Right lobe of liver (tissue), 6 donors: ENCODE data around the gene VWA8. TPM values are rescaled to one million over a fixed set of nuclear protein-coding genes. Genes with fewer than 3 reads are reported as not detected.

Experiments used
- ATAC-seq, 4 donors: fragments of 200-7000 bp; cut with Tn5 transposase; one replicate each; pipeline ENCODE4 v1.9.1; 2020; ENCODE audit warnings: mild to moderate bottlenecking in 4 of 4, moderate library complexity in 4 of 4
- DNase-seq, 3 donors: peaks; one replicate each; pipeline ENCODE4 v3.0.0-alpha.2; 2020
- H3K27ac ChIP-seq, 3 donors: fragments of 200-600 bp; one replicate each; pipeline ENCODE4 v1.8.0; 2022
- H3K27me3 ChIP-seq, 2 donors: fragments of 200-600 bp; one replicate each; pipeline ENCODE4 v1.8.0; 2022
- H3K36me3 ChIP-seq, 4 donors: fragments of 200-600 bp; sonication (generic) in 1 of 4; one replicate each; pipeline versions ENCODE4 v1.5.1 to v1.8.0; 2017 to 2022; ENCODE audit warnings: control low read depth in 1 of 4
- H3K4me1 ChIP-seq, 4 donors: fragments of 200-600 bp; sonication (generic) in 1 of 4; one replicate each; pipeline versions ENCODE4 v1.5.1 to v1.8.0; 2017 to 2022; ENCODE audit warnings: control low read depth in 1 of 4
- H3K4me3 ChIP-seq, 3 donors: fragments of 200-600 bp; one replicate each; pipeline ENCODE4 v1.8.0; 2022
- H3K9me3 ChIP-seq, 4 donors: fragments of 200-600 bp; sonication (generic) in 1 of 4; one replicate each; pipeline versions ENCODE4 v1.5.1 to v1.8.0; 2017 to 2022; ENCODE audit warnings: control low read depth in 1 of 4
- POLR2A ChIP-seq: fragments of 450-650 bp; IDR thresholded peaks from one replicate; pipeline ENCODE4 v1.6.1; 2017; ENCODE audit warnings: antibody characterized with exemption, mild to moderate bottlenecking
- WGBS: methylation state at CpG from one replicate; pipeline ENCODE4 v1.1.6; 2018; ENCODE audit warnings: low coverage, low lambda C conversion rate; ENCODE audit not compliant: insufficient coverage; ENCODE audit errors: missing lambda C conversion rate; 5-methylcytosine and 5-hydroxymethylcytosine counted together
- intact Hi-C, 2 donors: fragments of 100-400 bp; cut with DNase I; formaldehyde crosslinking; loops; one replicate each; pipeline versions ENCODE4 v1.11.2 to v1.14.1; 2022
- total RNA-seq, 6 experiments: library from RNA; depleted of rRNA in 2 of 6; stranded (reverse); fragments of >200 nt in 2 of 6; fragmentation: NEBNext Ultra II Directional in 3 of 6; extraction: Animal tissue kit (Norgen Biotek cat#: 25700) in 3 of 6; gene quantifications; one replicate each; pipeline versions ENCODE4 v1.1.0 to v1.2.4, GENCODE V29; 2016 to 2023
- TF ChIP-seq, protein P1 (sequence below), 4 donors: fragments of 200-600 bp in 3 of 4; fragments of 450-650 bp in 1 of 4; IDR thresholded peaks; one replicate each; pipeline versions ENCODE4 v1.5.1 to v1.8.0; 2016 to 2022; ENCODE audit warnings: antibody characterized with exemption in 4 of 4, mild to moderate bottlenecking in 2 of 4
- donor health status: DM: no; HTN: yes; CAD: no.
- donor health status: DM: no; HTN: no; CAD: no.
- donor health status: DM: no; HTN: no; CAD: no.
- donor health status: DM: no; HTN: yes; CAD: no.
- donor health status: DM: no; HTN: yes; CAD: no.

VWA8 gene
- total RNA-seq, 6 experiments from 2014 or later = 19.4 to 33.8 (median 30.8) TPM

DNA sequence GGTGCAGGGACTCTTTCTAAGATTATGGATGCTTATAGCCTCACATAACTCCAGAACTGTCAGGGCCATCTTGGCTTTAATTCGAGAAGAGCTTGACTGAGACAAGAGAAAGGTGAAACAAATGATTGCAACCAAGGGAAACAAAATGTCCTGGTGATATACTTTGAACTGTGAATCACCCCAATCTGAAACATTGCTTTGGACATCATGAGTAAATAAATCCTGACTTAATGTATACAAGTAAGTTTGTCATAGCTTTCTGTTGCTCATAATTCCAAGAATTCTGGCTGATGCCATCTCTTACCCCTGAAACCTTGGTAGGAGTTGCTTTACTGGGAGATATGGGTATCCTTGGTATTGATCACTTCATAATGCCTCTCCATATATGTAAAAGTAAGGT lies 5.8 kb upstream of the VWA8 start:
- no peaks in the 10 kb centered on the region for H3K9me3 ChIP-seq
- no peak for ATAC-seq
- intact Hi-C loops = loop anchor here in 1 of 2 donors (10.0 kb wide), 1 partner anchor 78 kb away; the partner anchor contains the start of gene DGKH

DNA sequence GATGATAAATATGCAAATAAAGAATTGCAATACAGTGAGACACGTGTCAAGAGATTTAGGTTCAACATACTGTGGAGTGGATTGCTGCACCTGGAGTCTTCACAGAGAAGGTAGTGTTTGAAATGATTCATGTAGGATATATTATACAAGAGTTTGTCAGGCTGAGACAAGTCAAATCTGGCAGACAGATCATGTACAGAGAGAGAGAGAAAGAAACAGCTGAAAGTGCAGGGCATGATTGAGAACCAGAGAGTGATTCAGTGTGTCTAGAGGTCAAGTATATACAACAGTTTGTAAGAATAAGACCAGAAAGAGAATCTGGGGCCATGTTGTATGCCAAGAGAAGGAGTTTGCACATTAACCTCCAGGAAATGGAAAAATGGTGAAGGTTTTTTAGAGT lies 2.1 kb upstream of the VWA8 start:
- ATAC-seq (no peak), DNase-seq (no peak)
- Histone ChIP-seq H3K27me3 (no peaks in the 10 kb centered on the region), H3K4me3 (no peak overlapping the region), H3K27ac (no peak overlapping the region), H3K36me3 (no peaks in the 10 kb centered on the region), H3K9me3 (no peaks in the 10 kb centered on the region), H3K4me1 (peaks cover 0 to 21% (median 0%) of the 10 kb centered on the region in 4 donors)
- WGBS = 76% methylated on average over 1 of the region's 1 CpG
- TF ChIP-seq POLR2A = no peak
- TF ChIP-seq, protein P1, sequence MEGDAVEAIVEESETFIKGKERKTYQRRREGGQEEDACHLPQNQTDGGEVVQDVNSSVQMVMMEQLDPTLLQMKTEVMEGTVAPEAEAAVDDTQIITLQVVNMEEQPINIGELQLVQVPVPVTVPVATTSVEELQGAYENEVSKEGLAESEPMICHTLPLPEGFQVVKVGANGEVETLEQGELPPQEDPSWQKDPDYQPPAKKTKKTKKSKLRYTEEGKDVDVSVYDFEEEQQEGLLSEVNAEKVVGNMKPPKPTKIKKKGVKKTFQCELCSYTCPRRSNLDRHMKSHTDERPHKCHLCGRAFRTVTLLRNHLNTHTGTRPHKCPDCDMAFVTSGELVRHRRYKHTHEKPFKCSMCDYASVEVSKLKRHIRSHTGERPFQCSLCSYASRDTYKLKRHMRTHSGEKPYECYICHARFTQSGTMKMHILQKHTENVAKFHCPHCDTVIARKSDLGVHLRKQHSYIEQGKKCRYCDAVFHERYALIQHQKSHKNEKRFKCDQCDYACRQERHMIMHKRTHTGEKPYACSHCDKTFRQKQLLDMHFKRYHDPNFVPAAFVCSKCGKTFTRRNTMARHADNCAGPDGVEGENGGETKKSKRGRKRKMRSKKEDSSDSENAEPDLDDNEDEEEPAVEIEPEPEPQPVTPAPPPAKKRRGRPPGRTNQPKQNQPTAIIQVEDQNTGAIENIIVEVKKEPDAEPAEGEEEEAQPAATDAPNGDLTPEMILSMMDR (IDR thresholded peaks at IDR 0.05) = no peak
- intact Hi-C loops = loop anchor here in 1 of 2 donors (10.0 kb wide), 1 partner anchor 82 kb away; the partner anchor contains the start of gene DGKH

More for the DNA sequence above, 5.8 kb upstream of the VWA8 start:
- 82% methylated on average over 1 of the region's 1 CpG for WGBS
- Histone ChIP-seq H3K27me3 (no peaks in the 10 kb centered on the region), H3K4me3 (no peak overlapping the region), H3K4me1 (peaks cover 0 to 12% (median 1%) of the 10 kb centered on the region in 4 donors), H3K36me3 (no peaks in the 10 kb centered on the region), H3K27ac (no peak overlapping the region)
- no peak for TF ChIP-seq POLR2A
- TF ChIP-seq, protein P1 (IDR thresholded peaks at IDR 0.05) = no peak
- no peak for DNase-seq

DNA sequence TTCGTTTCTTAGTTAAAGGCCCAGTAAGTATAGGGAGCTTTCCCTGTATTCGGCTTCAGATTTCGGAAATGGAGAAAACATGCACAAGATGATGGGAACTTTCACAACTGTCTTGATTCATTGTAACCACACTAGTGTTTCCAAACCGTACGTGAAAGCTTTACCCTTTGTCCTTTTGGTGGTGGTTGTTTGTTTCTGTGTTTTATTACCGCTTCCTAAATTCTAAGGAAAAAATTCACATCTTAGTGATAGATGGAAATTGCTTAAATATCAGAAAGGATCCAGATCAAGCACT lies 504 bp upstream of the VWA8 start:
- no peak for DNase-seq
- no peaks in the 10 kb centered on the region for H3K36me3 ChIP-seq
- no peaks in the 10 kb centered on the region for H3K9me3 ChIP-seq
- H3K4me1 ChIP-seq = peaks cover 0 to 37% (median 4%) of the 10 kb centered on the region in 4 donors
- ATAC-seq = peak; percentile 11 to 25 (median 14)
- no peaks in the 10 kb centered on the region for H3K27me3 ChIP-seq
- 9% methylated on average over 6 of the region's 6 CpGs for WGBS
- H3K27ac ChIP-seq = peak overlapping the region; percentile 87 to 91 (median 90)
- no peak for TF ChIP-seq POLR2A
- TF ChIP-seq, protein P1 (IDR thresholded peaks at IDR 0.05) = no peak
- intact Hi-C loops = loop anchor here in 1 of 2 donors (10.0 kb wide), 1 partner anchor 83 kb away; the partner anchor contains the start of gene DGKH
- H3K4me3 ChIP-seq = peak overlapping the region; percentile 80 to 89 (median 80)

DNA sequence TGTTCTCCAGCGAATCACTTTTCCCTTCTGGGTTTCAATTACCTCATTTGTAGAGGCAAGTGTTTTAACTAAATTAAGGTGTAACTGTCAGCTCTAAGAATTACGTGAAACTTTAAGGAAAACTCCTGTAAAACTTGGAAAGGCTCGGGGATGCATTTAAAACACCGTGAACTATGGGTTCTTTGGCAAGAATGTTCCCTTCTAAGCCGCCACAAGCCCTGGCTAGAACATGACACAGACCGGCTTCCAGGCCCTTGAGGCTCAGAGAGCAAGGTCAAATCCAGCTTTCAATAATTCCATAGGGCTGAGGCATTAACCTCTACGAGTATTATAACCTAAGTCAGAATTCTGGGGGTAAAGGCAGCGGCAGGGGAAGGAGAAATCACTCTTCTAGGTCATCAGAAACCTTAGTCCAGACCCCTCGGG lies 685 bp downstream of the VWA8 start:
- WGBS = 5% methylated on average over 9 of the region's 9 CpGs
- no peaks in the 10 kb centered on the region for H3K9me3 ChIP-seq
- H3K4me3 ChIP-seq = peak overlapping the region; percentile 80 to 89 (median 80)
- intact Hi-C loops = loop anchor here in 1 of 2 donors (10.0 kb wide), 1 partner anchor 85 kb away; the partner anchor contains the start of gene DGKH
- ATAC-seq (peak; percentile 40 to 52 (median 50)), DNase-seq (peak in 1 of 3 donors; percentile 54)
- H3K4me1 ChIP-seq = peaks cover 0 to 39% (median 4%) of the 10 kb centered on the region in 4 donors
- H3K27me3 ChIP-seq = no peaks in the 10 kb centered on the region
- peak overlapping the region; percentile 87 to 91 (median 90) for H3K27ac ChIP-seq
- no peaks in the 10 kb centered on the region for H3K36me3 ChIP-seq
- TF ChIP-seq POLR2A = no peak

DNA sequence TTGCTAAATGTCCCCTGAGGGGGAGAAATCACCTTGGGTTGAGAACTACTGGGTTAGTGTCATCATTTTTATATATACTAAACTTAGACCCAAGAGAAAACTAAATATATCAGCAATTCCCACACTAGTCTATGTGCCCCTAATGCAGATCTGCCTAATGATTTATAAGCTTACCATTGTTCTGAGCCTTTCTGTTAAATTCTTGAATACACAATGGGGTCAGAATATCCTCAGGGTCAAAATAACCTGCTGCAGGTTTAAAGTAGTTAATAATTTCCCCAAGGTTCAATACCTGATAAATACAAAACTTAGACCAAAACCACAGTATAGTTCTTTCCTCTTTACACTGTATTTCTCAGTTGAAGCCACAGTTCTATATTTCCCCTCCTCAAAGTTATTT lies 4.6 kb downstream of the VWA8 start:
- peak overlapping the region; percentile 16 to 32 (median 30) for H3K4me3 ChIP-seq
- intact Hi-C loops = no loop called here
- TF ChIP-seq, protein P1 (IDR thresholded peaks at IDR 0.05) = no peak
- TF ChIP-seq POLR2A = no peak
- DNase-seq (no peak), ATAC-seq (peak; percentile 5 to 41 (median 20))
- peak overlapping the region; percentile 60 to 87 (median 72) for H3K27ac ChIP-seq
- H3K36me3 ChIP-seq = no peaks in the 10 kb centered on the region
- no peaks in the 10 kb centered on the region for H3K27me3 ChIP-seq
- no peaks in the 10 kb centered on the region for H3K9me3 ChIP-seq
- H3K4me1 ChIP-seq = peaks cover 0 to 35% (median 4%) of the 10 kb centered on the region in 4 donors
